HepG2 (cell line): Measurements from ENCODE around the gene PRSS21. TPM values are rescaled to one million over a fixed set of nuclear protein-coding genes. Genes with fewer than 3 reads are reported as not detected.

Experiments
- ATM ChIP-seq: fragments of 450-650 bp; IDR thresholded peaks from 2 replicates; pipeline ENCODE4 v1.7.1; 2017; ENCODE audit warnings: mild to moderate bottlenecking, borderline replicate concordance
- CEBPZ ChIP-seq: IDR thresholded peaks from 2 replicates; pipeline ENCODE4 v1.6.1; 2012; ENCODE audit warnings: low read length, improper control_type of control experiment
- DBP ChIP-seq: sonication (generic); formaldehyde crosslinking; IDR thresholded peaks from 2 replicates; pipeline ENCODE4 v1.4.0; 2020; ENCODE audit warnings: missing genetic modification reagents; ENCODE audit errors: not compliant biosample characterization
- GLI4 ChIP-seq: sonication (generic); formaldehyde crosslinking; IDR thresholded peaks from 2 replicates; pipeline ENCODE4 v1.5.1; 2020; ENCODE audit warnings: missing genetic modification reagents, mild to moderate bottlenecking, moderate library complexity, borderline replicate concordance
- KDM3A ChIP-seq: IDR thresholded peaks from 2 replicates; pipeline ENCODE4 v1.6.1; 2018; ENCODE audit warnings: low read depth, missing compliant biosample characterization
- NFYC ChIP-seq: IDR thresholded peaks from 2 replicates; pipeline ENCODE4 v1.6.1; 2016; ENCODE audit warnings: missing genetic modification reagents, missing compliant biosample characterization
- NR0B2 ChIP-seq: sonication (generic); formaldehyde crosslinking; IDR thresholded peaks from 2 replicates; pipeline ENCODE4 v1.4.0; 2020; ENCODE audit warnings: mild to moderate bottlenecking, missing genetic modification reagents
- PHF5A ChIP-seq: IDR thresholded peaks from one replicate; pipeline ENCODE4 v1.6.1; 2018; ENCODE audit warnings: low read depth, missing genetic modification reagents; ENCODE audit not compliant: unreplicated experiment
- TEAD3 ChIP-seq: optimal IDR thresholded peaks from 2 replicates; pipeline ENCODE3; 2016; ENCODE audit warnings: borderline replicate concordance
- TFDP2 ChIP-seq: sonication (generic); formaldehyde crosslinking; IDR thresholded peaks from 2 replicates; pipeline ENCODE4 v1.4.0; 2020; ENCODE audit warnings: missing genetic modification reagents
- ZBTB2 ChIP-seq: sonication (generic); formaldehyde crosslinking; IDR thresholded peaks from 2 replicates; pipeline ENCODE4 v1.8.0; 2022; ENCODE audit warnings: low read depth, missing genetic modification reagents
- ZBTB38 ChIP-seq: sonication (generic); formaldehyde crosslinking; IDR thresholded peaks from 2 replicates; pipeline ENCODE4 v1.5.1; 2020; ENCODE audit warnings: mild to moderate bottlenecking, missing genetic modification reagents
- ZFP37 ChIP-seq: sonication (generic); formaldehyde crosslinking; IDR thresholded peaks from 2 replicates; pipeline ENCODE4 v1.4.0; 2020; ENCODE audit warnings: missing genetic modification reagents, borderline replicate concordance
- ZKSCAN8 ChIP-seq: IDR thresholded peaks from 2 replicates; pipeline ENCODE4 v1.6.1; 2016; ENCODE audit warnings: borderline replicate concordance, missing genetic modification reagents, missing compliant biosample characterization
- ZMYM3 ChIP-seq: sonication (generic); formaldehyde crosslinking; IDR thresholded peaks from 2 replicates; pipeline ENCODE4 v1.5.1; 2020; ENCODE audit warnings: mild to moderate bottlenecking, missing genetic modification reagents
- ZNF136 ChIP-seq: sonication (generic); formaldehyde crosslinking; IDR thresholded peaks from 2 replicates; pipeline ENCODE4 v1.8.1; 2022; ENCODE audit warnings: low read depth, mild to moderate bottlenecking, moderate library complexity, missing genetic modification reagents
- ZNF263 ChIP-seq: sonication (generic); formaldehyde crosslinking; IDR thresholded peaks from 2 replicates; pipeline ENCODE4 v1.4.0; 2020; ENCODE audit warnings: missing genetic modification reagents
- ZNF704 ChIP-seq: sonication (generic); formaldehyde crosslinking; IDR thresholded peaks from 2 replicates; pipeline ENCODE4 v1.8.1; 2023; ENCODE audit warnings: mild to moderate bottlenecking, inconsistent platforms, moderate library complexity, missing genetic modification reagents, borderline replicate concordance
- ZNF883 ChIP-seq: sonication (generic); formaldehyde crosslinking; IDR thresholded peaks from 2 replicates; pipeline ENCODE4 v1.5.1; 2020; ENCODE audit warnings: mild to moderate bottlenecking, missing genetic modification reagents; ENCODE audit errors: not compliant biosample characterization
- ZZZ3 ChIP-seq: sonication (generic); formaldehyde crosslinking; IDR thresholded peaks from 2 replicates; pipeline ENCODE4 v1.4.0; 2020; ENCODE audit warnings: missing genetic modification reagents, mild to moderate bottlenecking, borderline replicate concordance
- polyA plus RNA-seq, 8 experiments: library from polyadenylated mRNA; depleted of rRNA in 3 of 8; stranded (reverse) in 7 of 8; unstranded in 1 of 8; fragments of >200 nt; fragmentation: Illumina TruSeq in 4 of 8; extraction: Trizol in 4 of 8; gene quantifications; 2 replicates each; pipeline versions ENCODE4 v1.2.1 to v1.2.3, GENCODE V29; 2011 to 2016; ENCODE audit warnings: low read depth in 4 of 8, missing spikeins in 1 of 8, mixed read lengths in 1 of 8; ENCODE audit not compliant: insufficient read depth in 1 of 8
- total RNA-seq, 5 experiments: library from RNA; depleted of rRNA; stranded (reverse); fragments of >200 nt; fragmentation: Illumina TruSeq; extraction: Trizol; gene quantifications; 2 replicates each; pipeline ENCODE4 v1.2.3, GENCODE V29; 2016; ENCODE audit warnings: low read depth in 1 of 5

Gene PRSS21
- total and polyA plus RNA-seq, 2 of the 13 experiments (the other 11 are each of a cell fraction or from before 2014, with no cell fraction given) = not detected

GRCh38 chr16:2777231-2777902 lies 39.7 kb upstream of the PRSS21 start, which contains the start of gene ELOB (continued):
- TF ChIP-seq DBP (no peak), CEBPZ (no peak), ZNF136 (no peak), ATM (no peak), TFDP2 (CRISPR knock-in tag) (no peak), ZKSCAN8 (CRISPR knock-in tag) (no peak), ZBTB38 (peak; percentile 34), TEAD3 (CRISPR knock-in tag) (peak; percentile 35), NR0B2 (peak; percentile 68; the same call in 1 of the 2 replicates), KDM3A (CRISPR knock-in tag) (no peak), GLI4 (no peak), PHF5A (CRISPR knock-in tag) (no peak), ZMYM3 (no peak), ZFP37 (0 out of 2 replicates have a peak, but pooled peaks have one; percentile 62), ZBTB2 (CRISPR knock-in tag) (peak; percentile 85), ZNF263 (CRISPR knock-in tag) (no peak), NFYC (no peak), ZNF704 (CRISPR knock-in tag) (no peak), ZNF883 (CRISPR knock-in tag) (peak; percentile 61), ZZZ3 (CRISPR knock-in tag) (peak; percentile 77; the same call in 1 of the 2 replicates)
